ENCODE data around the gene SMIM30.
"Not testable (repeated sequence)": the region's sequence is repeated elsewhere in the genome, so short reads cannot be mapped to it uniquely, and the experiment has no call there.

SMIM30 gene, protein sequence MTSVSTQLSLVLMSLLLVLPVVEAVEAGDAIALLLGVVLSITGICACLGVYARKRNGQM

DNA sequence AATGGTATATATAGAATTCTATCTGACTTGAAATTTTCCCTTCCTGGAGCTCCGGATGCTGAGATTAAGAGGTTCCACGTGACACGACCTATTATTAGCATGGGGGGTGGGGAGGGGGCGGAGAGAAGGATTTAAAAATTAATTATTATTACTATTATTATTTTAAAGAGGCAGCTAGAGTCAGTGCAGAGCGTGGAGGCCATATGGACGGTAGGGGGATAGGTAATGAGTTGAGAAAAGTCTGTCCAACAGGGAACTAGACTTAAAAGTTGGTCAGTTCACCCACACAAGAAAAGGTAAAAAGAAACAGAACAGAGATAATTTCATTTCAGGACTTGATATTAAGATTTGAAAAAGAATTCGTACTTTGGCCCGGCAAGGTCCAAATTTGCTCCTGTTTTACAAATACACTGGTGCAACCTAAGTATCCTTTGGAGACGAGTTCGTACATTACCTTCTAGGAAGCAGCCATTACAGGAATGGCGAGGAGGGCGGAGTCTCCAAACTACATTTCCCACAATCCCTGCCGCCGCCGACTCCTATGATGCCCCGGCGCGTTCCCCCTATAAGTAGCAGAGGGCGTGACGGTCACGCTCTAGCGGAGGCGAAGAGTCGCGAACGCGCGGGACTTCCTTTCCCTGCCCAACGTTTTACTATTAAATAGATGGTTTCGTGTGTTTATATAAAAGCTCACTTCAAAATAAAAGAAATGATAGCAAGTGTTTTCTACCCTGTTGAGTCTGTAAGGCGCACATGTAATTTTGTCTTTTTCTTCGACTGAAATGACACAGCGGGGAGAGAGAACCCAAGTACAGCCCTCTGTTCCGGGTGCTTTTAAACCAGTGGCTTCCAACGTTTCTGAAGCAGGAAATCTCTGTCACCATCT, at the start of gene SMIM30:
Gene SMIM30, minus strand, starts transcription at position 481 of the 886 bp plus-strand sequence. CDS start 976 bp downstream, outside the sequence.
- peak; percentile 77 for DNase-seq (ENCODE audit: low read depth)

DNA sequence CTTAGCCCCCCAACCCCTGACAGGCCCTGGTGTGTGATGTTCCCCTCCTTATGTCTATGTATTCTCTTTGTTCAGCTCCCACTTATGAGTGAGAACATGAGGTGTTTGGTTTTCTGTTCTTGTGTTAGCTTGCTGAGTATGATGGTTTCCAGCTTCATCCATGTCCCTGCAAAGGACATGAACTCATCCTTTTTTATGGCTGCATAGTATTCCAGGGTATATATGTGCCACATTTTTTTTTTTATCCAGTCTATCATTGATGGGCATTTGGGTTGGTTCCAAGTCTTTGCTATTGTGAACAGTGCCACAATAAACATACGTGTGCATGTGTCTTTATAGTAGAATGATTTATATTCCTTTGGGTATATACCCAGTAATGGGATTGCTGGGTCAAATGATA, 47.8 kb upstream of the SMIM30 start:
- DNase-seq (ENCODE audit: low read depth) = not testable (repeated sequence)

DNA sequence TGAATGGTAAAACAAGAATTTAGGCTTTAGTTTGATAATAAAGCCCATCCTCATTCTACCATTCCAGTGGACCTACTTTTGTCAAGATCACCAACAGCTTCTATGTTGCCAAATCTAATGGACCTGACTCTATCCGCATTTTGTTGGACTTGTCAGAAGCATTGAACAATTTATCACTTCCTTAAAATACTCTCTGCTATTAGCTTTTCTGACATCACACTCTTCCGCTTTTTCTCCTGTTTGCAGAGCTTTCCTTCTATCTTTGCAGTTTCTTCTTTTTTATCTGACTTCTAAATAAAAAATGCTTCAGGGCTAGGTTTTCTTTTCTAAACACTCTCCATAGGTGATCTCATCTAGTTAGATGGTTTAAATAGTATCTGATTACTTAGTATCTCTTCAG, 42.7 kb upstream of the SMIM30 start:
- no peak for DNase-seq (ENCODE audit: low read depth)

DNA sequence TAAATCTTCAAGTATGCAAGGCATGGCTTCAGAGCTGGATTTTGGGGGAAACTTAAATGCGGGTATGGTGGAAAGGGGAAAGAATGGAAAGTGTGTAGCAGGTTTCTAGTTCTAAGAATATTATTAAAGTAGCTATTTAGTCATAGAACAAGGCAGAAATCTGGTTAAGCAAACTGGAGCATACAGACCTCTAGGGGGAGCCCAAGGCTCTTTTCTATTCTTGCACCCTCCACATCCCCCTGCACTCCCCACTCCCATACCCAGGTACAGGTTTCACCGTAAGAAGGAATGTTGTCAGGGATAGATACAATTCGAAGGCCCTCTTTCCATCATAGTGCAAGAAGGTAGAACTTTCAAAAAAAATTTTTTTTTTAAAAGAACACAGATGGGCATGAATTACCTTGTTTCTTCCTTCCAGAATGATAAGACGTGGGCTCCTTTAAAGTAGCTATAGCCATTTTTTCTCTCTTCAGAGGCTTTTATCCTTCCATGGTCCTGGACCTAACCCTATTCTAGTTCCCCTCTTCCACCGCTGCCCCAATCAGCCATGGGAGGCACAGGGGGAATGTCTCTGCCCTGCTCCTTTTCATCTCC, 41.5 kb upstream of the SMIM30 start:
- no peak for DNase-seq (ENCODE audit: low read depth)

DNA sequence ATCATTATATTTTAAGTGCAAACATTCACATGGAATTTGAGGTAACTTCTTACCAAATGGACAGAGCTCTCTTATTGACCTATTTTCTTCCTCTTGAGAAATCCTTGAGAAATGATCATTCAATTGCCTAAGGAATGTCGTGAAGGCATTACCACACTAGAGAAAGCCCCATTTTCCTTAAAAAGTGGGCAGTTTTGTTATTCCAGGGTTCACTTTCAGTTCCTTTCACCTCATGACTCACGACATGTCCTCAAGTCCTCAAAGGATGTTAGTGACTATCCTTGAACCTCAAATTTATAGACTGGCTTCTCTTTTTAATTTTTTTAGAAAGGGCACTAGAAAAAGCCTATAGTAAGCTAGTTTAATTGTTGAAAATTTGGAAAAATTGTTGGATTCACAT, 40.4 kb upstream of the SMIM30 start:
- DNase-seq (ENCODE audit: low read depth) = no peak

DNA sequence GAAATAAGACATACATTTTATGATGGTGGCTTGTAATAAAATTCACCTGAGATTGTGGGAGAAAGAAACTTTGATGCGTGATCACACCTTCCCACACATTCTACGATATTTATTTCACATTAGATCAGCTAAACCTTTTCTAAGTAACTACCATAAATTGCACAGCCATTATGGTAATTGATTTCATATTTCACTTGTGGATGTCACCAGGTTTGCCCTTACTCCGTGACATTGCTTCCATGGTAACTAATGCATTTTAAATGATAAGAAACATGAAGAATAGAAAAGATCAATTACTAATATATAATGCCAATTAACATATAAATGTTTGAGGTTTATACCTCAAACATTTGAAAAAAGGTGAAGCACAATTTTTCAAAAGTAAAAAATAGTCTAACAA, 35.8 kb upstream of the SMIM30 start:
- DNase-seq (ENCODE audit: low read depth) = no peak

DNA sequence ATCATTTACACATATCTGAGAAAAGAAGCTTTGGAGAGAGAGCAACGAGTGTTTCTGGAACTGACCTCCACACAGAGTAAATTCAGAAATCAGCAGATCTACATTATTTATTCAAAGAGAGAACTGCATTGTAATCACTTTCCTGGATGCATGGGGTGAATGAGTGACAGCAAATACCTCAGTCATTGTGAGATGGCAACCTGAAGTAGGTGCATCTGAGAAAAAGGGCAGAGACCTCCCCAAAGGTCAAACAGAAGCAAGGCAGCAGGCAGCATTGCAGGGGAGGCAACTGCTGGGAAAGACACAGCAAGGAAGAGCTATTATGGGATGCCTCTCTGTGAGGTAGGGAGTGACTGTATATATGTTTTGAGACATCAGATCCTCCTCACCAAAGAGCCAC, 26.5 kb upstream of the SMIM30 start:
- no peak for DNase-seq (ENCODE audit: low read depth)

DNA sequence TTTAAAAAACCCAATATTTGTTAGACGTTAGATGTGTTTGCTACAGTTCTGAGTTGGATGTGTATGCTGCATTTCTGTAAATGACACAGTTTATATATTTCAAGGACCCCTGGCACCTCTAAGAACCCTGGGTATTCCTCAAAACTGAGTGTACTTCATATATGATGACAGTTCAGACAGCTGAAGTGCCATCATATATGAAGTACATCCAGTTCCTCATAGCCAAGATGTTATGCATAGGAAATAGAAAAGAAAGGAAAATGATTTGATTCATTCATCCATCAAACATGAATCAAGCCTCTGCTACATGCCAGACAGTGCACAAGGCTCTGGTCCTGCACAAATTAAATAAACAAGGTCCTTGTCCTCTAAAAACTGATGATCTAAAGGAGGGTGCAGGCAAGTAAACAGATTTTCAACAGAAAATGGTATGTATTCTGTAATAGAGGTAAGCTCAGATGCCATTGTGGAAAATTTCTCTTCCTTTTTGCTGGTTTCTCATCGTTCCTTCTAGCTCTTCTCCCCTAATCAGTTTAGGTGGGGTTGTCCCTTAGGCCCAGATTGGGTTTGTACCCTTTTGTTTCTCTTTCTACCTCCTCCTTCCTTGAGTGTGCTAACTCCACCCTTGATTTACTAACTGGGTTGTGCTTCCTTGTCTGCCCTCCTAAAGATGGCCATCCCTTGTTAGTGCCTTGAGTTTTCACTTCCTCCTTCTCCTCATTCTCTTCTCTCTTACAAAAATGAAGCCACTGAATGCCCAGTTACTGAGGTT, 25.3 kb upstream of the SMIM30 start:
- DNase-seq (ENCODE audit: low read depth) = no peak

DNA sequence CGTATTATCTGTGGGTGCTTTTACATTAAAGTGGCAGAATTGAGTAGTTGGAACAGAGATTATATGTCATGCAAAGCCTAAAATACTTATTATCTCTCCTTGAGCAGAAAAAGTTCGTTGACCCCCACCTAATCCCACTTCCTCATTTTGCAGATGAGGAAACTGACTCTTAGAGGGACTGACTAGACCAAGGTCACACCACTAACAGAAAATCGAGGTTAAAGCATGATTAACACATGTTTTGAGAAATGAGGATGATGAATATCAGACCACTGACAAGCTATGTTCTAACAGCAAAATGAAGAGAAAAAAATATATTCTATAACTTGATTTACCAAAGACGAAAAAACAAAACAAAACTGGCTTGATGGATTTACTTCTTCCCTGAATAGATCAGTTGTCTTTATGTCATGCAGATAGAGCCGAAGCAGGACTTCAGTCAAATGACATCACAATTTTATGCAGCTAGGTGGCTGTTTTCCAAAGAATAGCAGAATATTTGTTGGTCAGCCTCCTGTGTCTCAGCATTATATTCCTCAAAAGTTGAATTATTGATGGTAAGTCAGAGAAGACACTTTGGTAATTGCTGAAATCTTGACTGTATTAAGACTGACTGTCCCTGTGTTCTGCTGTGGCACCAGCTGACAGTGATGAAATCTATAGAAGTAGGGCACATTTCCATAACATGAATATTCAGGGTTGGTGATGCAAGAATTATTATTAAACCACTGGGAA, 24.2 kb upstream of the SMIM30 start:
- DNase-seq (ENCODE audit: low read depth) = no peak

DNA sequence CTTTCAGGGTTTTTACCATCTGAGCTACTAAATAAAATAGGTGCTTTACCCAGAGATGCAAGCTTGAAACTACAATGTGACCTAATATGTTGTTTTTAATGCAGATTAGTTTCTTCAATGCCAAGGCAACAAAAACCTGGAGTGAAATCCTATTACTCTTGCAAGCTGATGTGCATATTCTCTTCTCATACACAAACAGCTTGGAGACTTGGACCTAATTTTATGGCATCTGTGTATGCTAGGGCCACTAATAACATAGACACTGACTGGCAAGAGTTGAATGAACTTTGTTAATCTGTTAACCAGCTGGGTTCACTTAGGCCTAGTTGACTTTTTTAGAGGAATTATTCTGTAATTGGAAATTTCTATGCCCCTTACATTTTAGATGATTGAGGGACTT, 23.4 kb upstream of the SMIM30 start:
- no peak for DNase-seq (ENCODE audit: low read depth)

DNA sequence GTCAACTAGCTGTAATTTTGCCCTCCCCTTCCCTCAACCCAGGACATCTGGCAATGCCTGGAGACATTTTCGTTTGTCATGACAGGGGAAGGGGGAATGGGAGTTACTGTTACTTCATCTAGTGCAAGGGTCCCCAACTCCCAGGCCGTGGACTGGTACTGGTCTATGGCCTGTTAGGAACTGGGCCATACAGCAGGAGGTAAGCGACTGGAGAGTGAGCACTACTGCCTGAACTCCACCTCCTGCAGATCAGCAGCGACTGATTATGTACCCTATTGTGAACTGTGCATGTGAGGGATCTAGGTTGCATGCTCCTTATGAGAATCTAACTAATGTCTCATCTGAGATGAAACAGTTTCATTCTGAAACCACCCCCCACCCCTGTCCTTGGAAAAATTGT, 22.6 kb upstream of the SMIM30 start:
- DNase-seq (ENCODE audit: low read depth) = no peak

DNA sequence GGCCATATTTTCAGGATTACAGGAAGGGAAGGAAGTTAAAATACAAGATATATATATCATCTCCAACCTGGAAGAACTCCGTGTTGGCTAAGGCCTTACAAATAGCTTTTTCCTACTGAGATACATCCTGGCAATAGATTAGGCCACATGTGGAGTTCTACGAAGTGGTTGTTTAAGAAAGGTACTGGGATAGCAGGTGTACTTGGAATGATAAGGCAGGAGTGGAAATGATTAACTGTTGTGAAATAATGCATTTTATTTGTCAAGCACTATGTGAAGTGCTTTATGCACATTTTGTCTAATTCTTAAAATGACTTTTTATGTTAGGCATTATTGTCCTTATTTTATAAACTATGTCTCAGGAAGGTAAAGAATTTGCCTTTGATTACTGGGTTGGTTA, 18.9 kb upstream of the SMIM30 start:
- DNase-seq (ENCODE audit: low read depth) = no peak

DNA sequence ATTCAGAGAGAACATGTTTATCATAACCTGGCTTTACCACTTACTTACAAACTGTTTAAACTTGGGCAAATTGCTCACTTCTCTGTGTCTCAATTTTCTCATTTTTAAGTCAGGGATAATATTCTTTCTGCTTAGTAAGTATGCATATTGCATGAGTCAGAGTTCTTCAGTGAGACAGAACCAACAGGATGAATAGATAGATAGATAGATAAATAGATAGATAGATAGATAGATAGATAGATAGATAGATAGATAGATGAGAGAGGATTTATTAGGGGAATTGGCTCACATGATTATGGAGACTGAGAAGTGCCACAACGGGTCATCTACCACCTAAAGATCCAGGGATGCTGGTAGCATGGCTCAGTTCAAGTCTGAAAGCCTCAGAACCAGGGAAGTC, 15.7 kb upstream of the SMIM30 start:
- DNase-seq (ENCODE audit: low read depth) = no peak

DNA sequence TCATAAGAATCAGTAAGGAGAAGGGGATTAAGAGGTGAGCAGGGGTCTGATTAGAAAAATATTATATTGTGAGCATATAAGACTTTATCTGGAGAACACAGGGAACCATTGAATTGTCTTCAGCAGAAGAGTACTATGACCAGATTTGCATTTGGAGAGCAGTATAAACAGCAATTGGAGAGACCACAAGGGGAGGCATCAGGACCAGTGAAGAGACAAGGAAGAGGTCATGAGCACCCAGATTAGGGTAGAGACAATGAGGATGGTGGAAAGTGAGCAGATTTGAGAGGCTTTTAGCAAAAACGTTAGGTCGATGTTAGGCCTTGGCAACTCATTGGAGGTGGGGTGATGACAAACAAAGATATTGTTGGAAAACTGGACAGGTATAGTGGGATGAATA, 13.0 kb upstream of the SMIM30 start:
- DNase-seq (ENCODE audit: low read depth) = no peak

DNA sequence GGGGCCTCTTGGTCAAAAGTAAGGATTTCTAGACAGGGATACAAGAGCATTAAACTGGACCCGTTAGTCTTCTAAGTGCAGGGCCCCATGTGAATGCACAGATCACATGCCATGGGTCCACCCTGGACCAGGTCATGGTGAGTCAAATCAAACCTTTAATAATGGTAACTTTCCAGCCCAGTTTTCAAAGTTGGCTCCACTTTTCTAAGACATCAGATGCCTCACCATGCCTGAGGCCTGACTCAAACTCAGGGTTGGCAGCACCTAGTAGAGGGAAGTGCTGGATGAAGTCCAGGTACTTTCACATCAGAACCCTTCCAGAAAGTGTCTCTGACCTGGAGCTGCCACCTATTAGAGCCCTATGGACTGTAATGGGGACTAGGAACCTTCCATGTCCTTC, 9.7 kb upstream of the SMIM30 start:
- DNase-seq (ENCODE audit: low read depth) = no peak

DNA sequence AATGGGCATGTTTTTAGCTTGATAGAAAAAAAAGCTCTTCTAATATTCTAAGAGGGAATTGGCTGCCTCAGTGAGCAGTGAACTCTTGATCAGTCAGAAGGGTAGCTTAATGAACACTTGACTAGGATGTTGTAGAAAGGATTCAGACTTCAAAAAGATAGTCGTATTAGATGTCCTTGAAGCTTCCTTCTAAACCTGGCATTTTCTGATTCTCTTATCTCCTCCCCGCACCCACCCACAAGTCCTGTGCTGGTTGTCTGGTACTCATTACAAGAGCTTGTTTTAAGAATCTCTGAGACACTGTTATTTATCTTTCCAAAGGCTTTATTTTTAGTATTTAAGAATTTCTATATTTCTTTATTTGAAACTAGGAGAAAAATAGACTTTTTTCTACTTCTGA, 7.4 kb upstream of the SMIM30 start:
- no peak for DNase-seq (ENCODE audit: low read depth)

DNA sequence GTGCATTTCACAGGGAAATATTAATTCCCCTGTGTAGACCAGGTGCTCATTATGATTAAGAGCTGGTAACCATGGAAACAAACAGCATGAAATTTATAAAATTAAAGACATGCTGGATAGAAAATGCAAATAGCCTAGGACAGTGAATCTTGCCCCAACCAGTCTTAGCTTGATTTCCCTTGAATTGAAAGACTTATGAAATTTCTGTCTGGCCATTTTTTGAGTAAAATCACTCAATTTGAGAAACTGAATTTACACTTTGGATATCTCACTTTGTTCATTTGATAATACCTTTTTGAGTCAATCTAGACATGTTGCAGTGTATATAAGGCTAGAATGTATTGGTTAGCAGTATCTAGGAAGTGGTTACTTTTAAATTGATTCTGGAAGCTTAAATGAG, 4.4 kb upstream of the SMIM30 start:
- no peak for DNase-seq (ENCODE audit: low read depth)

DNA sequence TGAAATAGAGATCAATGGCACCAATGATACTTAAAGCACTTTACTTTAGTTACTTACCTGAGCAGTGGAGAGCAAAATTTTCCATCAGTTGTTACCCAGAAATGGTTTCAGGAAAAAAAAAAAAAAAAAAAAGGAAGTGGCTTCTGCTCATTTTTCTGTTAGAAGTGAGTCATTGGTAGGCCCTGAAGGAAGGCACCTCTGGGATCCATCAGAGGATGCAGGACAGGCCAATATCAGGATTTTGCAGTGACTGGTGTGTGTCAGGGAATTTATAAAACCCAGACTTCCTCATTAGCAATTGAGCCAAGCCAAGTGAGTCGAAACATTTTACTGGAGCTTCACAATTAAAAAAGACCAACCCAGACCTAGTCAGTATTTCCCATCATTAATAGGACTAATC, 2.3 kb upstream of the SMIM30 start:
- no peak for DNase-seq (ENCODE audit: low read depth)

DNA sequence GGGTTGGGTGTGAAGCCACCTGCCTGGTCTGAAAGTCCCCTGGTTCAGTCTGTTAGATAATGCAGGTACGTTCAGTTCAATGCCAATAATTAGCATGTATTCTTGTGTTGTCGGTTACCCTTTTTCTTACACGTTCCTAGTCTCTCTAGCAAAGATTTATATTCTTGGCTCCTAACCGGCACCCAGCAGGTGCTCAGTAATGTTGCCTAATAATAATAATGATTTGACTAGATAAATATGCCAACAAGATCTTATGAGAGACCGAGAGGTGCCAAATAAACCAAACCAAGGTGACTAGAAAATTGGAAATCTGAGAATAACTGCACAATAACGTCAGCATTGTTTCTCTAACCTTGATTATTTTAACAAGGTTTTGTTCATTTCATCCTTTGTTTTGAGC, 1.1 kb upstream of the SMIM30 start:
- DNase-seq (ENCODE audit: low read depth) = no peak

DNA sequence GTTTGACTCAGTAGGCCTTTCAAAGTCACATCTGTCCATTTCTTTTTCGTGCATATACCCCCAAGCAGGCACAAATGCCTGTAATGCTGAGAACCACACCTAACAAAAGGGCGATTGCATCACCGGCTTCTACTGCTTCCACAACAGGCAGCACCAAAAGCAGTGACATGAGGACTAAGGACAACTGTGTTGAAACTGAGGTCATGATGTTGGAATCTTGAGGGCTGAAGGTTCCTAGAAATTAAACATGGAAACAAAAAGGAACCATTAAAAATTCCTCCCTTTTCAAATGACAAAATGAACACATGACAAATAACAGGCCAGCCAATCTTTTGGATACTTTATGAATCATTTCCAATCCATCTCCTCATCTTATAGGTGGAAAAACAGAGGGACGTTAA, 980 bp downstream of the SMIM30 start:
- not testable (repeated sequence) for DNase-seq (ENCODE audit: low read depth)

DNA sequence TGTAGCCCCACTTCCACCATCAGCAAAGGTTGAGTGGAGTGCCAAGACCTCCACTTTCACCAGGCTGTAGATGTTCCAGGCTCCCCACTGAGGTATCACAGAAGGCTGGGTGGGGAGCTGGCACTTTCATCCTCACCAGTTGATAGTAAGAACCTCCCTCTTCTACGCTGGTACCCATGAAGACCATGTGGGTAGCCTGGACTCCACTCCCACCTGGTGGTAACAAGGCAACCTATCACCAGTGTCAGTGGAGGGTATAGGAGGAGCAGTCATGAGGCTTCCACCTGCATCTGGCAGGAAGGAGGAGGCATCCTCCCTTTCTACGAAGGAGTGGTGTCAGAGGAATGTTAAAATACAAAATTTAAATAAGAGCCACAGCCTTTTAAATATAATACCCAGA, 4.4 kb downstream of the SMIM30 start:
- no peak for DNase-seq (ENCODE audit: low read depth)

DNA sequence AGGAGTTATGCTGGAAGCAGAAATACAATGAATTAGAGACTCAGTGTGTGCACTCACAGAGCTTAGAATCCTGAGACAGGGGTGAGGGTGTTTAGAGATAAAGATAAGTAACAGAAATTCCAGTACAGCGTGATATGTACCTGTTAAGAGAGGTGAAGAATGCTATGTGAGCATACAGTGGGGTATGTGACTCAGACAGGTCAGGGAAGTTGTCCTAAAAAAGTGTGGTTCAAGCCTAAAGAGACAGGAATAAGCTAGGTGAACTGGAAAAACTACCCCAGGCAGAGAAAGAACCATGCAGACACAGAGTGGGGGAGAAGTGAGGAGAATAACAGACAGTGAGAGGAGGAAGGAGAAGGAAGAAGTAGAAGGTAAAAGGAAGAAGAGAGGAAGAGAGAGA, 8.6 kb downstream of the SMIM30 start:
- no peak for DNase-seq (ENCODE audit: low read depth)
